Measurements from ENCODE around the gene CD163L1.
"Not testable (repeated sequence)": the region's sequence is repeated elsewhere in the genome, so short reads cannot be mapped to it uniquely, and the experiment has no call there.

CD163L1 gene

GRCh38 chr12:7344833-7345606, 98.9 kb downstream of the CD163L1 start:
- no peak overlapping the region for H3K27ac ChIP-seq (ENCODE audit: low read depth in 2 of 2, low read length in 2 of 2)
- no peak overlapping the region for H3K4me3 ChIP-seq (ENCODE audit: low read length in 2 of 2)
- H3K4me1 ChIP-seq (ENCODE audit: control insufficient read depth in 2 of 2, insufficient read depth in 2 of 2, low read length in 2 of 2) = no peaks in the 10 kb centered on the region
- H3K36me3 ChIP-seq (ENCODE audit: control insufficient read depth in 2 of 2, insufficient read depth in 2 of 2, low read length in 2 of 2) = no peaks in the 10 kb centered on the region
- no peak overlapping the region for H3K9ac ChIP-seq (ENCODE audit: low read depth in 1 of 2, low read length in 2 of 2)
- no peaks in the 10 kb centered on the region for H3K9me3 ChIP-seq (ENCODE audit: control insufficient read depth in 2 of 2, low read length in 2 of 2)
- no peaks in the 10 kb centered on the region for H3K27me3 ChIP-seq (ENCODE audit: control insufficient read depth in 2 of 2, insufficient read depth in 2 of 2, low read length in 2 of 2)

- Histone ChIP-seq H3K4me1 (ENCODE audit: control insufficient read depth in 2 of 2, insufficient read depth in 2 of 2, low read length in 2 of 2) (no peaks in the 10 kb centered on the region), H3K4me3 (ENCODE audit: low read length in 2 of 2) (no peak overlapping the region), H3K9ac (ENCODE audit: low read depth in 1 of 2, low read length in 2 of 2) (no peak overlapping the region), H3K9me3 (ENCODE audit: control insufficient read depth in 2 of 2, low read length in 2 of 2) (no peaks in the 10 kb centered on the region), H3K27ac (ENCODE audit: low read depth in 2 of 2, low read length in 2 of 2) (no peak overlapping the region), H3K27me3 (ENCODE audit: control insufficient read depth in 2 of 2, insufficient read depth in 2 of 2, low read length in 2 of 2) (no peaks in the 10 kb centered on the region), H3K36me3 (ENCODE audit: control insufficient read depth in 2 of 2, insufficient read depth in 2 of 2, low read length in 2 of 2) (no peaks in the 10 kb centered on the region)
Measured at GRCh38 chr12:7339675-7340074, 104.3 kb downstream of the CD163L1 start.

GRCh38 chr12:7337790-7338189, 106.2 kb downstream of the CD163L1 start:
- H3K4me1 ChIP-seq (ENCODE audit: control insufficient read depth in 2 of 2, insufficient read depth in 2 of 2, low read length in 2 of 2); H3K9ac ChIP-seq (ENCODE audit: low read depth in 1 of 2, low read length in 2 of 2); H3K36me3 ChIP-seq (ENCODE audit: control insufficient read depth in 2 of 2, insufficient read depth in 2 of 2, low read length in 2 of 2); H3K9me3 ChIP-seq (ENCODE audit: control insufficient read depth in 2 of 2, low read length in 2 of 2); H3K4me3 ChIP-seq (ENCODE audit: low read length in 2 of 2); H3K27ac ChIP-seq (ENCODE audit: low read depth in 2 of 2, low read length in 2 of 2); H3K27me3 ChIP-seq (ENCODE audit: control insufficient read depth in 2 of 2, insufficient read depth in 2 of 2, low read length in 2 of 2): not testable (repeated sequence)

GRCh38 chr12:7327918-7328317, 116.0 kb downstream of the CD163L1 start:
- H3K27me3 ChIP-seq (ENCODE audit: control insufficient read depth in 2 of 2, insufficient read depth in 2 of 2, low read length in 2 of 2) = no peaks in the 10 kb centered on the region
- H3K4me3 ChIP-seq (ENCODE audit: low read length in 2 of 2) = no peak overlapping the region
- no peak overlapping the region for H3K27ac ChIP-seq (ENCODE audit: low read depth in 2 of 2, low read length in 2 of 2)
- no peak overlapping the region for H3K9ac ChIP-seq (ENCODE audit: low read depth in 1 of 2, low read length in 2 of 2)
- H3K9me3 ChIP-seq (ENCODE audit: control insufficient read depth in 2 of 2, low read length in 2 of 2) = no peaks in the 10 kb centered on the region
- H3K4me1 ChIP-seq (ENCODE audit: control insufficient read depth in 2 of 2, insufficient read depth in 2 of 2, low read length in 2 of 2) = no peaks in the 10 kb centered on the region
- no peaks in the 10 kb centered on the region for H3K36me3 ChIP-seq (ENCODE audit: control insufficient read depth in 2 of 2, insufficient read depth in 2 of 2, low read length in 2 of 2)

DNA sequence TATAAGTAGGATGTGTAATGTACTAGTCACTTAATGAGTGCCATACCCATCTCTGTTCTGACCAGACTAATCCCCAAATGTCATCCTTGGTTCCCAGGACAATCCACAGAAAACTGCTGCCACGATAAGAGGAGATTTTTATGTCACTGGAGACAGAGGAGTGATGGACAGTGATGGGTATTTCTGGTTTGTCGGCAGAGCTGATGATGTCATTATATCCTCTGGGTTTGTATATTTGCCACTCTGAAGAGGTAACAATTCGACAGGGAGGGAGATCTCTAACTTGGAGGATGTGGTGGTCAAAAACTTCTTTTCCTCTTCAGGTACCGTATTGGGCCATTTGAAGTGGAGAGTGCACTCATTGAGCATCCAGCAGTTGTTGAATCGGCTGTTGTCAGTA, 119.8 kb downstream of the CD163L1 start:
- Histone ChIP-seq H3K4me3 (ENCODE audit: low read length in 2 of 2) (no peak overlapping the region), H3K9me3 (ENCODE audit: control insufficient read depth in 2 of 2, low read length in 2 of 2) (no peaks in the 10 kb centered on the region), H3K27me3 (ENCODE audit: control insufficient read depth in 2 of 2, insufficient read depth in 2 of 2, low read length in 2 of 2) (no peaks in the 10 kb centered on the region), H3K4me1 (ENCODE audit: control insufficient read depth in 2 of 2, insufficient read depth in 2 of 2, low read length in 2 of 2) (no peaks in the 10 kb centered on the region), H3K36me3 (ENCODE audit: control insufficient read depth in 2 of 2, insufficient read depth in 2 of 2, low read length in 2 of 2) (no peaks in the 10 kb centered on the region), H3K27ac (ENCODE audit: low read depth in 2 of 2, low read length in 2 of 2) (no peak overlapping the region), H3K9ac (ENCODE audit: low read depth in 1 of 2, low read length in 2 of 2) (no peak overlapping the region)

GRCh38 chr12:7322599-7322998, 121.4 kb downstream of the CD163L1 start:
- Histone ChIP-seq H3K36me3 (ENCODE audit: control insufficient read depth in 2 of 2, insufficient read depth in 2 of 2, low read length in 2 of 2) (no peaks in the 10 kb centered on the region), H3K4me3 (ENCODE audit: low read length in 2 of 2) (no peak overlapping the region)

DNA sequence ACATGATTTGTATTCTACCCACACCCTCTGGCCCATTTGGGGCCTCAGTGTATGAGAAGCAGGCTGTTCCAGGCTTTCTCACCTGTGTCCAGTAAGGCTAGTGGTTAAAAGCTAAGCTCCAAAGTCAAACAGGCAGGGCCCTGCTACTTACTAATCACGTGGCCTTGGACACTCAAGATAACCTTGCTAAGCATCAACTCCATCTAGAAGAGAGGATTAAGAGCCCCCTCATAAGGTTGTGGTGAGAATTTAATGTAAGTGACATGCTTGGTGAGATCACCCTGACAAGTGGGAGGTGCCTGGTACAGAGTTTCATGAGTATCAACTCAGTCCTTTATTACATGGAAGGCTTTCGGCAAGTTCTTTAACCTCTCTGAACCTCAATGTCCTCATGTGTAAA, 122.3 kb downstream of the CD163L1 start:
- H3K4me3 ChIP-seq (ENCODE audit: low read length in 2 of 2) = no peak overlapping the region
- H3K27me3 ChIP-seq (ENCODE audit: control insufficient read depth in 2 of 2, insufficient read depth in 2 of 2, low read length in 2 of 2) = no peaks in the 10 kb centered on the region
- H3K9ac ChIP-seq (ENCODE audit: low read depth in 1 of 2, low read length in 2 of 2) = no peak overlapping the region
- H3K36me3 ChIP-seq (ENCODE audit: control insufficient read depth in 2 of 2, insufficient read depth in 2 of 2, low read length in 2 of 2) = no peaks in the 10 kb centered on the region
- H3K4me1 ChIP-seq (ENCODE audit: control insufficient read depth in 2 of 2, insufficient read depth in 2 of 2, low read length in 2 of 2) = no peaks in the 10 kb centered on the region
- H3K9me3 ChIP-seq (ENCODE audit: control insufficient read depth in 2 of 2, low read length in 2 of 2) = no peaks in the 10 kb centered on the region
- no peak overlapping the region for H3K27ac ChIP-seq (ENCODE audit: low read depth in 2 of 2, low read length in 2 of 2)

More at GRCh38 chr12:7322599-7322998, 121.4 kb downstream of the CD163L1 start:
- Histone ChIP-seq H3K27ac (ENCODE audit: low read depth in 2 of 2, low read length in 2 of 2) (no peak overlapping the region), H3K9me3 (ENCODE audit: control insufficient read depth in 2 of 2, low read length in 2 of 2) (no peaks in the 10 kb centered on the region), H3K4me1 (ENCODE audit: control insufficient read depth in 2 of 2, insufficient read depth in 2 of 2, low read length in 2 of 2) (no peaks in the 10 kb centered on the region), H3K27me3 (ENCODE audit: control insufficient read depth in 2 of 2, insufficient read depth in 2 of 2, low read length in 2 of 2) (no peaks in the 10 kb centered on the region), H3K9ac (ENCODE audit: low read depth in 1 of 2, low read length in 2 of 2) (no peak overlapping the region)

GRCh38 chr12:7319930-7320329, 124.0 kb downstream of the CD163L1 start:
- H3K27ac ChIP-seq (ENCODE audit: low read depth in 2 of 2, low read length in 2 of 2) = no peak overlapping the region
- H3K4me1 ChIP-seq (ENCODE audit: control insufficient read depth in 2 of 2, insufficient read depth in 2 of 2, low read length in 2 of 2) = no peaks in the 10 kb centered on the region
- no peaks in the 10 kb centered on the region for H3K27me3 ChIP-seq (ENCODE audit: control insufficient read depth in 2 of 2, insufficient read depth in 2 of 2, low read length in 2 of 2)
- no peaks in the 10 kb centered on the region for H3K36me3 ChIP-seq (ENCODE audit: control insufficient read depth in 2 of 2, insufficient read depth in 2 of 2, low read length in 2 of 2)
- H3K9me3 ChIP-seq (ENCODE audit: control insufficient read depth in 2 of 2, low read length in 2 of 2) = no peaks in the 10 kb centered on the region
- no peak overlapping the region for H3K4me3 ChIP-seq (ENCODE audit: low read length in 2 of 2)
- H3K9ac ChIP-seq (ENCODE audit: low read depth in 1 of 2, low read length in 2 of 2) = no peak overlapping the region

DNA sequence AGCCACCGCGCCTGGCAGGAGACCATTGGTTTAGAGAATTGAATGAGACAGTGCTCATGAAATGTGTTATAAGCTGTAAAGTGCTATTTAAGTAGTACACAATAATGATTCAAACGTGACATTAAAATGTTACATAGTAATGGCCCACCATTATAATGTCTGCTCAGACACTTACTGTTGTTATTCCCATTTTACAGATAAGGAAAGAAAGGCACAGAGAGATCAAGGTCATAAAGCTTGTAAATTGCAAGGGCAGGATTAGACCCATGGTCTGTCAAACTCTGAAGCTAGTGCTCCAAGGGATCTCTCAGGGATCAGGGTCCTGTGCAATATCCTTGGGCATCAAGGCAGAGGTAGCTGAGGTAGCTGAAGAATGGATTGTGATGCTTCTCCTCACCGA, 133.9 kb downstream of the CD163L1 start:
- H3K36me3 ChIP-seq (ENCODE audit: control insufficient read depth in 2 of 2, insufficient read depth in 2 of 2, low read length in 2 of 2) = no peaks in the 10 kb centered on the region
- no peak overlapping the region for H3K4me3 ChIP-seq (ENCODE audit: low read length in 2 of 2)
- H3K27me3 ChIP-seq (ENCODE audit: control insufficient read depth in 2 of 2, insufficient read depth in 2 of 2, low read length in 2 of 2) = no peaks in the 10 kb centered on the region
- H3K4me1 ChIP-seq (ENCODE audit: control insufficient read depth in 2 of 2, insufficient read depth in 2 of 2, low read length in 2 of 2) = no peaks in the 10 kb centered on the region
- H3K9ac ChIP-seq (ENCODE audit: low read depth in 1 of 2, low read length in 2 of 2) = no peak overlapping the region
- H3K27ac ChIP-seq (ENCODE audit: low read depth in 2 of 2, low read length in 2 of 2) = no peak overlapping the region
- H3K9me3 ChIP-seq (ENCODE audit: control insufficient read depth in 2 of 2, low read length in 2 of 2) = no peaks in the 10 kb centered on the region

Data from mucosa of rectum (tissue), 2 donors.